C4-2B (cell line): ENCODE data around the gene AOAH.

ENCODE experiments used
- CTCF ChIP-seq: fragments of 450-650 bp; conservative IDR thresholded peaks from 2 replicates; pipeline ENCODE4 v1.5.1; 2017; ENCODE audit warnings: mild to moderate bottlenecking
- ZFX ChIP-seq: fragments of 450-650 bp; IDR thresholded peaks from 2 replicates; pipeline ENCODE4 v1.6.1; 2017

DNA sequence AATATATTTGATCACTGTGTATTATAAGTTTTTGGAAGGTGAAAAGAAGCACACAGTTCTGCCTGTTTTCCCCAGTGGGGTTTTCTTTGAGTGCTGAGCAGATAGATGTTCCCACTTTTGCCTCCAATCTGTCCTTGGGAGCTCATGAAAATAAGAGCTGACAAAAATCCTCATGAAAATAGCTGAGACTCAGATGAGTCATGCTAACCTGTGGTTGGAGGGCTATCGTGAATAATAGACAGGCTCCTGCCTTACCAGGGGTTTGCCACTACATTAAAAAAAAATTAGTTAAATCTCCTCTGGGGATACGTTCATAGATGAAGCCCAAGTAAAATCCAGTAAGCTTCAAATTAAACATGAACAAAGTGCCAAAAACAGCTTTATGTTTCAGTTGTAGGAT is 10.9 kb upstream of the AOAH start:
- TF ChIP-seq CTCF: no peak
- TF ChIP-seq ZFX: no peak
